HepG2 (cell line): ENCODE measurements around the gene CAPS2. TPM values are rescaled to one million over a fixed set of nuclear protein-coding genes. Genes with fewer than 3 reads are reported as not detected.

Source experiments
- ATAC-seq: fragments of 200-7000 bp; cut with Tn5 transposase; 3 replicates; pipeline ENCODE4 v1.9.1; 2020; ENCODE audit warnings: mild to moderate bottlenecking, moderate library complexity
- BruUV-seq: library from RNA; stranded (reverse); fragments of 400-500 nt; replicated peaks from 2 replicates; lab custom pipeline; 2021; lab: Mats Ljungman, UMichigan
- CTCF ChIA-PET: fragments of 300-600 bp; formaldehyde crosslinking; extraction: SDS; loops from one replicate; lab custom pipeline; 2021; ENCODE audit warnings: low total read pairs, inconsistent platforms, low intra/inter-chr PET ratio; lab: Yijun Ruan, JAX
- POLR2A ChIA-PET: fragments of 350-600 bp; sonication (Branson Sonifier 250); formaldehyde crosslinking; loops from one replicate; lab custom pipeline; 2020; ENCODE audit warnings: antibody characterized with exemption, inconsistent platforms; lab: Yijun Ruan, JAX
- DNase-seq: peaks from one replicate; pipeline ENCODE4 v3.0.0-alpha.2; 2015; ENCODE audit warnings: low spot score
- FAIRE-seq: peaks from 3 replicates; lab custom pipeline; 2011; peaks lifted over from hg19 to GRCh38; lab: Jason Lieb, UNC
- H2AFZ ChIP-seq: one replicate; pipeline ENCODE4 v1.6.1; 2011; ENCODE audit warnings: low read length, inconsistent platforms
- H3K27ac ChIP-seq: fragments of 300-600 bp; 3 replicates; pipeline ENCODE4 v1.8.0; 2011; ENCODE audit warnings: mixed run types, mild to moderate bottlenecking, mixed read lengths, low read length, inconsistent platforms; ENCODE audit not compliant: insufficient read depth; ENCODE audit errors: extremely low read length
- H3K27me3 ChIP-seq, 2 experiments: fragments of 200-600 bp in 1 of 2; 2 replicates in 1 of 2; 3 replicates in 1 of 2; pipeline versions ENCODE4 v1.6.0 to v1.8.0; 2011; ENCODE audit warnings: low read length in 2 of 2, mild to moderate bottlenecking in 2 of 2, moderate library complexity in 2 of 2, inconsistent platforms in 1 of 2; ENCODE audit not compliant: insufficient read depth in 2 of 2, control insufficient read depth in 1 of 2
- H3K36me3 ChIP-seq, 2 experiments: fragments of 200-600 bp in 1 of 2; replicated peaks in 1 of 2; 2 replicates in 1 of 2; 3 replicates in 1 of 2; pipeline versions ENCODE4 v1.5.1 to v1.8.0; 2011; ENCODE audit warnings: low read length in 2 of 2, inconsistent platforms in 1 of 2; ENCODE audit not compliant: insufficient read depth in 2 of 2, control insufficient read depth in 1 of 2
- H3K4me1 ChIP-seq: 2 replicates; pipeline ENCODE4 v1.5.1; 2012; ENCODE audit warnings: low read length, inconsistent platforms; ENCODE audit not compliant: insufficient read depth
- H3K4me2 ChIP-seq: 2 replicates; pipeline ENCODE4 v1.6.0; 2011; ENCODE audit warnings: low read depth, low read length, inconsistent platforms
- H3K4me3 ChIP-seq, 3 experiments: fragments of 200-600 bp in 1 of 3; sonication (generic), shearing (Covaris generic) in 1 of 3; replicated peaks in 1 of 3; 2 replicates each; pipeline ENCODE4 v1.5.1; 2011 to 2016; ENCODE audit warnings: low read length in 3 of 3, inconsistent platforms in 2 of 3, low read depth in 2 of 3, mild to moderate bottlenecking in 2 of 3, control low read depth in 1 of 3, mixed read lengths in 1 of 3; ENCODE audit not compliant: insufficient read depth in 1 of 3
- H3K79me2 ChIP-seq: one replicate; pipeline ENCODE4 v1.6.1; 2011; ENCODE audit warnings: low read length, inconsistent platforms; ENCODE audit not compliant: insufficient read depth
- H3K9ac ChIP-seq: 2 replicates; pipeline ENCODE4 v1.6.0; 2011; ENCODE audit warnings: mild to moderate bottlenecking, low read depth, low read length, inconsistent platforms; ENCODE audit not compliant: insufficient read depth
- H3K9me3 ChIP-seq: 2 replicates; pipeline ENCODE4 v1.5.1; 2012; ENCODE audit warnings: mild to moderate bottlenecking, low read length
- H4K20me1 ChIP-seq: 2 replicates; pipeline ENCODE4 v1.6.0; 2011; ENCODE audit warnings: inconsistent platforms, mild to moderate bottlenecking, low read length, moderate library complexity; ENCODE audit not compliant: insufficient read depth
- ATF6 ChIP-seq: sonication (generic); formaldehyde crosslinking; conservative IDR thresholded peaks from 2 replicates; pipeline ENCODE4 v1.4.0; 2020; ENCODE audit warnings: missing genetic modification reagents
- CEBPB ChIP-seq: IDR thresholded peaks from 2 replicates; pipeline ENCODE4 v1.6.1; 2011; ENCODE audit warnings: low read depth, low read length, improper control_type of control experiment, borderline replicate concordance
- CEBPG ChIP-seq: IDR thresholded peaks from 2 replicates; pipeline ENCODE4 v1.6.1; 2016
- CHCHD3 ChIP-seq: sonication (generic); formaldehyde crosslinking; IDR thresholded peaks from 2 replicates; pipeline ENCODE4 v1.8.0; 2022; ENCODE audit warnings: mild to moderate bottlenecking, missing genetic modification reagents, moderate library complexity
- FOXO1 ChIP-seq: sonication (generic); formaldehyde crosslinking; IDR thresholded peaks from 2 replicates; pipeline ENCODE4 v1.4.0; 2020; ENCODE audit warnings: missing genetic modification reagents
- IRF1 ChIP-seq: sonication (generic); formaldehyde crosslinking; IDR thresholded peaks from 2 replicates; pipeline ENCODE4 v1.4.0; 2020; ENCODE audit warnings: low read depth, mild to moderate bottlenecking, missing genetic modification reagents
- ZNF614 ChIP-seq: IDR thresholded peaks from 2 replicates; pipeline ENCODE4 v1.6.1; 2018; ENCODE audit warnings: missing biosample characterization, missing genetic modification reagents, inconsistent platforms, borderline replicate concordance
- WGBS: methylation state at CpG from one replicate; pipeline ENCODE4 v1.1.6; 2017; ENCODE audit warnings: low lambda C conversion rate; 5-methylcytosine and 5-hydroxymethylcytosine counted together
- in situ Hi-C: cut with HindIII; loops from 2 replicates; pipeline ENCODE4 v1.10.0; 2017; ENCODE audit warnings: low pct_unique_long_range_greater_than_20kb; ENCODE audit not compliant: extremely low pct_ligation_motif_present
- intact Hi-C: fragments of 100-400 bp; cut with micrococcal nuclease; formaldehyde crosslinking; loops from one replicate; pipeline ENCODE4 v1.10.0; 2022; ENCODE audit not compliant: unreplicated experiment
- polyA plus RNA-seq, 8 experiments: library from polyadenylated mRNA; depleted of rRNA in 3 of 8; stranded (reverse) in 7 of 8; unstranded in 1 of 8; fragments of >200 nt; fragmentation: Illumina TruSeq in 4 of 8; extraction: Trizol in 4 of 8; gene quantifications; 2 replicates each; pipeline versions ENCODE4 v1.2.1 to v1.2.3, GENCODE V29; 2011 to 2016; ENCODE audit warnings: low read depth in 4 of 8, missing spikeins in 1 of 8, mixed read lengths in 1 of 8; ENCODE audit not compliant: insufficient read depth in 1 of 8
- total RNA-seq, 5 experiments: library from RNA; depleted of rRNA; stranded (reverse); fragments of >200 nt; fragmentation: Illumina TruSeq; extraction: Trizol; gene quantifications; 2 replicates each; pipeline ENCODE4 v1.2.3, GENCODE V29; 2016; ENCODE audit warnings: low read depth in 1 of 5

The CAPS2 gene
- total and polyA plus RNA-seq, 2 of the 13 experiments (the other 11 are each of a cell fraction or from before 2014, with no cell fraction given) = 0.11 TPM; not detected in 1

- ChIA-PET CTCF (no interaction called here), POLR2A (no interaction called here)
- intact Hi-C loops (no loop called here), in situ Hi-C loops (no loop called here)
- no peak overlapping the region for H3K27ac ChIP-seq
- ATAC-seq (no peak), DNase-seq (no peak), FAIRE-seq (no peak)
- H3K79me2 ChIP-seq = no peaks in the 10 kb centered on the region
- 73% methylated on average over 1 of the region's 1 CpG for WGBS
- no peak overlapping the region for H3K4me2 ChIP-seq
- H3K27me3 ChIP-seq = no peaks in the 10 kb centered on the region; a peak in 1 of 5 replicates
- H4K20me1 ChIP-seq = no peaks in the 10 kb centered on the region
- H3K4me3 ChIP-seq = no peak overlapping the region
- no peaks in the 10 kb centered on the region for H3K9me3 ChIP-seq
- no peak for TF ChIP-seq FOXO1
- H3K4me1 ChIP-seq = no peaks in the 10 kb centered on the region
- BruUV-seq = no TSS peak
- no peak overlapping the region for H2AFZ ChIP-seq
- H3K9ac ChIP-seq = no peak overlapping the region
- no peaks in the 10 kb centered on the region for H3K36me3 ChIP-seq
Measured at GRCh38 chr12:75366629-75367028, 36.5 kb upstream of the CAPS2 start.

DNA sequence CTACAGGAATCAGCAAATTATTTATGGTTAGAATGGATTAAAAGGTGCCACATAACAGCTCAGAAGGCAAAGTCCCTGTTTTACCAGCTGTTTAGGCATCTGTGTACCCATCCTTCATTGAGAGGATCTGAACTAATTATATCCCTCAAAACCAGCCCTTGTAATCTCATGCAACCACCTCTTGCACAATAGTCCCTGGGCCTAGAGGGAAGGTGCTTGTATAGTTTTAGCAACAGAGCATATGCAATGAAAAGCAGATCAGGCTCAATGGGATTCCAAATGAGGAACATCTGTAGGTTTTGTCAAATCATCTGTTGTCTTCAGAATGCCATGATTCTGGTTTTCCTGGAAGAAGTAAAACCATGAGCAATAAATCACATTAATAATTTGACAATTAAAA lies 34.8 kb upstream of the CAPS2 start:
- ChIA-PET CTCF (no interaction called here), POLR2A (no interaction called here)
- BruUV-seq = no TSS peak
- H2AFZ ChIP-seq = no peak overlapping the region
- TF ChIP-seq CEBPG (CRISPR knock-in tag) = no peak
- TF ChIP-seq CEBPB = peak; percentile 54; the same call in 1 of the 2 replicates
- H3K4me1 ChIP-seq = no peaks in the 10 kb centered on the region
- intact Hi-C loops = no loop called here
- DNase-seq (no peak), FAIRE-seq (no peak), ATAC-seq (no peak)
- H4K20me1 ChIP-seq = no peaks in the 10 kb centered on the region
- no peaks in the 10 kb centered on the region for H3K36me3 ChIP-seq
- H3K79me2 ChIP-seq = no peaks in the 10 kb centered on the region
- H3K9me3 ChIP-seq = no peaks in the 10 kb centered on the region
- no peak overlapping the region for H3K4me2 ChIP-seq
- no peak overlapping the region for H3K4me3 ChIP-seq
- in situ Hi-C loops = no loop called here
- no peaks in the 10 kb centered on the region for H3K27me3 ChIP-seq
- H3K9ac ChIP-seq = no peak overlapping the region
- H3K27ac ChIP-seq = no peak overlapping the region

GRCh38 chr12:75361408-75361807 lies 31.3 kb upstream of the CAPS2 start:
- Histone ChIP-seq H3K9ac (no peak overlapping the region), H3K79me2 (no peaks in the 10 kb centered on the region), H3K4me3 (no peak overlapping the region), H3K27me3 (no peaks in the 10 kb centered on the region), H3K27ac (no peak overlapping the region), H4K20me1 (no peaks in the 10 kb centered on the region), H3K4me1 (no peaks in the 10 kb centered on the region), H3K9me3 (no peaks in the 10 kb centered on the region), H3K36me3 (no peaks in the 10 kb centered on the region), H2AFZ (no peak overlapping the region), H3K4me2 (no peak overlapping the region)
- WGBS = 0% methylated on average over 1 of the region's 1 CpG
- intact Hi-C loops (no loop called here), in situ Hi-C loops (no loop called here)
- DNase-seq (no peak), FAIRE-seq (no peak), ATAC-seq (no peak)
- no TSS peak for BruUV-seq
- CTCF ChIA-PET = no interaction called here
- POLR2A ChIA-PET = no interaction called here
- TF ChIP-seq IRF1 (CRISPR knock-in tag) = no peak
- TF ChIP-seq CHCHD3 (CRISPR knock-in tag) = no peak
- no peak for TF ChIP-seq ATF6 (CRISPR knock-in tag)
- no peak for TF ChIP-seq ZNF614 (CRISPR knock-in tag)
